Panc1 (cell line): ENCODE data around the gene VAMP8. TPM values are rescaled to one million over a fixed set of nuclear protein-coding genes. Genes with fewer than 3 reads are reported as not detected.
"Not testable (repeated sequence)": the region's sequence is repeated elsewhere in the genome, so short reads cannot be mapped to it uniquely, and the experiment has no call there.

Source experiments
- ATAC-seq: fragments of 200-7000 bp; cut with Tn5 transposase; 2 replicates; pipeline ENCODE4 v1.9.1; 2020; ENCODE audit warnings: mild to moderate bottlenecking, moderate library complexity
- BruUV-seq: library from RNA; stranded (reverse); fragments of 400-500 nt; replicated peaks from 2 replicates; lab custom pipeline; 2021; lab: Mats Ljungman, UMichigan
- CTCF ChIA-PET: fragments of 300-600 bp; sonication (Branson Sonifier 250); formaldehyde crosslinking; loops from one replicate; lab custom pipeline; 2022; ENCODE audit warnings: antibody characterized with exemption; lab: Charles Lee
- POLR2A ChIA-PET: fragments of 300-600 bp; sonication (Branson Sonifier 250); formaldehyde crosslinking; loops from one replicate; lab custom pipeline; 2022; ENCODE audit warnings: antibody characterized with exemption; lab: Charles Lee
- DNase-seq: peaks from one replicate; pipeline ENCODE4 v3.0.0-alpha.2; 2010; ENCODE audit warnings: low read depth, low spot score
- H3K27ac ChIP-seq: 2 replicates; pipeline ENCODE4 v1.5.1; 2011; ENCODE audit warnings: mild to moderate bottlenecking, low read length, inconsistent platforms
- H3K27me3 ChIP-seq: fragments of 200-500 bp; sonication (Bioruptor generic); 2 replicates; pipeline ENCODE4 v1.6.0; 2014; ENCODE audit warnings: low read length, inconsistent platforms; ENCODE audit not compliant: control insufficient read depth, insufficient read depth
- H3K36me3 ChIP-seq: fragments of 200-500 bp; sonication (Bioruptor generic); 2 replicates; pipeline ENCODE4 v1.5.1; 2014; ENCODE audit warnings: inconsistent platforms, mild to moderate bottlenecking, low read length, moderate library complexity; ENCODE audit not compliant: control insufficient read depth, insufficient read depth
- H3K4me1 ChIP-seq: 2 replicates; pipeline ENCODE4 v1.5.1; 2011; ENCODE audit warnings: inconsistent platforms, mild to moderate bottlenecking, low read length, moderate library complexity; ENCODE audit not compliant: control insufficient read depth, insufficient read depth
- H3K4me3 ChIP-seq, 2 experiments: 2 replicates each; pipeline ENCODE4 v1.5.1; 2011 to 2012; ENCODE audit warnings: low read depth in 2 of 2, low read length in 2 of 2, mild to moderate bottlenecking in 2 of 2, inconsistent platforms in 1 of 2, moderate library complexity in 1 of 2
- H3K9me3 ChIP-seq: fragments of 200-500 bp; sonication (Bioruptor generic); 2 replicates; pipeline ENCODE4 v1.5.1; 2014; ENCODE audit warnings: low read depth, mild to moderate bottlenecking, inconsistent platforms, low read length, moderate library complexity; ENCODE audit not compliant: control insufficient read depth, insufficient read depth
- CTCF ChIP-seq: fragments of 450-650 bp; IDR thresholded peaks from 2 replicates; pipeline ENCODE4 v1.5.1; 2017; ENCODE audit warnings: mild to moderate bottlenecking
- POLR2AphosphoS5 ChIP-seq: IDR thresholded peaks from 2 replicates; pipeline ENCODE4 v1.6.1; 2012; ENCODE audit warnings: mild to moderate bottlenecking, low read depth, low read length, moderate library complexity
- REST ChIP-seq, 2 experiments: IDR thresholded peaks; 2 replicates each; pipeline ENCODE4 v1.6.1; 2011 to 2012; ENCODE audit warnings: low read depth in 2 of 2, control low read depth in 1 of 2, low read length in 1 of 2, mild to moderate bottlenecking in 1 of 2, moderate library complexity in 1 of 2; ENCODE audit not compliant: insufficient read depth in 1 of 2
- SIN3A ChIP-seq: IDR thresholded peaks from 2 replicates; pipeline ENCODE4 v1.6.1; 2012; ENCODE audit warnings: low read depth, mild to moderate bottlenecking, low read length, moderate library complexity, borderline replicate concordance; ENCODE audit not compliant: insufficient read depth
- TCF7L2 ChIP-seq: IDR thresholded peaks from 2 replicates; pipeline ENCODE4 v1.6.1; 2011; ENCODE audit warnings: mild to moderate bottlenecking, low read depth, low read length, inconsistent platforms
- in situ Hi-C: cut with HindIII; loops from 2 replicates; pipeline ENCODE4 v1.10.0; 2016; ENCODE audit warnings: low sequenced_read_pairs, low pct_unique_long_range_greater_than_20kb
- intact Hi-C: fragments of 100-400 bp; cut with micrococcal nuclease; formaldehyde crosslinking; loops from one replicate; pipeline ENCODE4 v1.10.0; 2022; ENCODE audit not compliant: unreplicated experiment
- total RNA-seq: library from RNA; stranded (reverse); gene quantifications from one replicate; pipeline ENCODE4 v1.2.1, GENCODE V29; 2021; ENCODE audit not compliant: unreplicated experiment

VAMP8 gene
- total RNA-seq, 1 experiment from 2014 or later = 93.2 TPM

- in situ Hi-C loops = no loop called here
Observed at GRCh38 chr2:85591563-85591962, 14.2 kb downstream of the VAMP8 start.

GRCh38 chr2:85592299-85592698 is 14.9 kb downstream of the VAMP8 start:
- peaks cover 14% of the 10 kb centered on the region for H3K4me1 ChIP-seq
- H3K27me3 ChIP-seq, intact Hi-C loops, DNase-seq, CTCF ChIA-PET, BruUV-seq, H3K27ac ChIP-seq, in situ Hi-C loops, H3K36me3 ChIP-seq, H3K4me3 ChIP-seq, ATAC-seq, H3K9me3 ChIP-seq: not testable (repeated sequence)
- POLR2A ChIA-PET = interaction anchor here (0.6 kb wide), 1 partner anchor 11 kb away, joined by 4 read pairs; no protein-coding TSS in a partner anchor

More at GRCh38 chr2:85591563-85591962, 14.2 kb downstream of the VAMP8 start:
- H3K4me3 ChIP-seq = no peak overlapping the region
- intact Hi-C loops = no loop called here
- DNase-seq (no peak), ATAC-seq (no peak)
- H3K4me1 ChIP-seq = peaks cover 10% of the 10 kb centered on the region
- H3K36me3 ChIP-seq = peaks cover 2% of the 10 kb centered on the region; the same call in 1 of the 2 replicates
- no TSS peak for BruUV-seq
- no peak overlapping the region for H3K27ac ChIP-seq
- no peaks in the 10 kb centered on the region for H3K27me3 ChIP-seq
- H3K9me3 ChIP-seq = no peaks in the 10 kb centered on the region
- POLR2A ChIA-PET = no interaction called here
- TF ChIP-seq CTCF (no peak), TCF7L2 (no peak), POLR2AphosphoS5 (no peak), SIN3A (no peak), REST (IDR thresholded peaks at IDR 0.05; ENCODE audit: insufficient read depth in 1 of 2, low read depth in 2 of 2, low read length in 1 of 2) (no peak)
- CTCF ChIA-PET = no interaction called here

GRCh38 chr2:85593023-85593422 is 15.6 kb downstream of the VAMP8 start:
- ATAC-seq (no peak), DNase-seq (no peak)
- in situ Hi-C loops (no loop called here), intact Hi-C loops (no loop called here)
- Histone ChIP-seq H3K27me3 (no peaks in the 10 kb centered on the region), H3K4me1 (peaks cover 15% of the 10 kb centered on the region), H3K27ac (no peak overlapping the region), H3K9me3 (no peaks in the 10 kb centered on the region), H3K36me3 (peaks cover 2% of the 10 kb centered on the region; the same call in 1 of the 2 replicates), H3K4me3 (no peak overlapping the region)
- ChIA-PET POLR2A (interaction anchor here (0.6 to 0.7 kb wide), 2 partner anchors 11 to 12 kb away, joined by 3 to 4 read pairs; no protein-coding TSS in a partner anchor), CTCF (no interaction called here)
- TF ChIP-seq TCF7L2 (no peak), CTCF (no peak), SIN3A (no peak), REST (IDR thresholded peaks at IDR 0.05; ENCODE audit: insufficient read depth in 1 of 2, low read depth in 2 of 2, low read length in 1 of 2) (no peak), POLR2AphosphoS5 (no peak)
- no TSS peak for BruUV-seq
